Measurements from ENCODE around the gene RAB40A.

GRCh38 chrX:103480526-103480925, 38.8 kb downstream of the RAB40A start:
- TF ChIP-seq, protein P1, sequence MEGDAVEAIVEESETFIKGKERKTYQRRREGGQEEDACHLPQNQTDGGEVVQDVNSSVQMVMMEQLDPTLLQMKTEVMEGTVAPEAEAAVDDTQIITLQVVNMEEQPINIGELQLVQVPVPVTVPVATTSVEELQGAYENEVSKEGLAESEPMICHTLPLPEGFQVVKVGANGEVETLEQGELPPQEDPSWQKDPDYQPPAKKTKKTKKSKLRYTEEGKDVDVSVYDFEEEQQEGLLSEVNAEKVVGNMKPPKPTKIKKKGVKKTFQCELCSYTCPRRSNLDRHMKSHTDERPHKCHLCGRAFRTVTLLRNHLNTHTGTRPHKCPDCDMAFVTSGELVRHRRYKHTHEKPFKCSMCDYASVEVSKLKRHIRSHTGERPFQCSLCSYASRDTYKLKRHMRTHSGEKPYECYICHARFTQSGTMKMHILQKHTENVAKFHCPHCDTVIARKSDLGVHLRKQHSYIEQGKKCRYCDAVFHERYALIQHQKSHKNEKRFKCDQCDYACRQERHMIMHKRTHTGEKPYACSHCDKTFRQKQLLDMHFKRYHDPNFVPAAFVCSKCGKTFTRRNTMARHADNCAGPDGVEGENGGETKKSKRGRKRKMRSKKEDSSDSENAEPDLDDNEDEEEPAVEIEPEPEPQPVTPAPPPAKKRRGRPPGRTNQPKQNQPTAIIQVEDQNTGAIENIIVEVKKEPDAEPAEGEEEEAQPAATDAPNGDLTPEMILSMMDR (IDR thresholded peaks at IDR 0.05 in 4 of 5, conservative IDR thresholded peaks at IDR 0.05 in 1 of 5) = no peak
- no peak for TF ChIP-seq POLR2A (IDR thresholded peaks at IDR 0.05)

Data from gastrocnemius medialis (tissue), 4 donors.